Ishikawa (cell line): ENCODE results near the gene NEUROD4.

Source experiments
- CEBPB ChIP-seq: IDR thresholded peaks from 2 replicates; pipeline ENCODE4 v1.6.1; 2012
- CREB1 ChIP-seq: IDR thresholded peaks from 2 replicates; pipeline ENCODE4 v1.6.1; 2012; ENCODE audit warnings: low read depth
- EGR1 ChIP-seq: IDR thresholded peaks from 2 replicates; pipeline ENCODE4 v1.6.1; 2012
- EP300 ChIP-seq: IDR thresholded peaks from 2 replicates; pipeline ENCODE4 v1.6.1; 2012; ENCODE audit warnings: borderline replicate concordance
- FOXM1 ChIP-seq: IDR thresholded peaks from 2 replicates; pipeline ENCODE4 v1.6.1; 2012; ENCODE audit warnings: low read depth, borderline replicate concordance
- MAX ChIP-seq: IDR thresholded peaks from 2 replicates; pipeline ENCODE4 v1.6.1; 2012
- NFIC ChIP-seq: IDR thresholded peaks from 2 replicates; pipeline ENCODE4 v1.6.1; 2012
- RAD21 ChIP-seq: IDR thresholded peaks from 2 replicates; pipeline ENCODE4 v1.6.1; 2012; ENCODE audit warnings: low read depth
- TAF1 ChIP-seq: IDR thresholded peaks from 2 replicates; pipeline ENCODE4 v1.6.1; 2012; ENCODE audit warnings: low read depth, mild to moderate bottlenecking
- TCF12 ChIP-seq: IDR thresholded peaks from 2 replicates; pipeline ENCODE4 v1.6.1; 2012; ENCODE audit warnings: low read depth
- TEAD4 ChIP-seq: IDR thresholded peaks from 2 replicates; pipeline ENCODE4 v1.6.1; 2012
- YY1 ChIP-seq: IDR thresholded peaks from 2 replicates; pipeline ENCODE4 v1.6.1; 2012; ENCODE audit warnings: low read depth
- ZBTB7A ChIP-seq: IDR thresholded peaks from 2 replicates; pipeline ENCODE4 v1.6.1; 2012; ENCODE audit warnings: low read depth
- TF ChIP-seq, protein P1 (sequence below): IDR thresholded peaks from 2 replicates; pipeline ENCODE4 v1.6.1; 2012; ENCODE audit warnings: low read depth, mild to moderate bottlenecking
- TF ChIP-seq, protein P2 (sequence below): IDR thresholded peaks from 2 replicates; pipeline ENCODE4 v1.6.1; 2012

NEUROD4 gene

GRCh38 chr12:55039395-55040354 lies 19.9 kb downstream of the NEUROD4 start:
- TF ChIP-seq FOXM1 (no peak), RAD21 (no peak), NFIC (no peak), TEAD4 (no peak), ZBTB7A (no peak)
- TF ChIP-seq, protein P1, sequence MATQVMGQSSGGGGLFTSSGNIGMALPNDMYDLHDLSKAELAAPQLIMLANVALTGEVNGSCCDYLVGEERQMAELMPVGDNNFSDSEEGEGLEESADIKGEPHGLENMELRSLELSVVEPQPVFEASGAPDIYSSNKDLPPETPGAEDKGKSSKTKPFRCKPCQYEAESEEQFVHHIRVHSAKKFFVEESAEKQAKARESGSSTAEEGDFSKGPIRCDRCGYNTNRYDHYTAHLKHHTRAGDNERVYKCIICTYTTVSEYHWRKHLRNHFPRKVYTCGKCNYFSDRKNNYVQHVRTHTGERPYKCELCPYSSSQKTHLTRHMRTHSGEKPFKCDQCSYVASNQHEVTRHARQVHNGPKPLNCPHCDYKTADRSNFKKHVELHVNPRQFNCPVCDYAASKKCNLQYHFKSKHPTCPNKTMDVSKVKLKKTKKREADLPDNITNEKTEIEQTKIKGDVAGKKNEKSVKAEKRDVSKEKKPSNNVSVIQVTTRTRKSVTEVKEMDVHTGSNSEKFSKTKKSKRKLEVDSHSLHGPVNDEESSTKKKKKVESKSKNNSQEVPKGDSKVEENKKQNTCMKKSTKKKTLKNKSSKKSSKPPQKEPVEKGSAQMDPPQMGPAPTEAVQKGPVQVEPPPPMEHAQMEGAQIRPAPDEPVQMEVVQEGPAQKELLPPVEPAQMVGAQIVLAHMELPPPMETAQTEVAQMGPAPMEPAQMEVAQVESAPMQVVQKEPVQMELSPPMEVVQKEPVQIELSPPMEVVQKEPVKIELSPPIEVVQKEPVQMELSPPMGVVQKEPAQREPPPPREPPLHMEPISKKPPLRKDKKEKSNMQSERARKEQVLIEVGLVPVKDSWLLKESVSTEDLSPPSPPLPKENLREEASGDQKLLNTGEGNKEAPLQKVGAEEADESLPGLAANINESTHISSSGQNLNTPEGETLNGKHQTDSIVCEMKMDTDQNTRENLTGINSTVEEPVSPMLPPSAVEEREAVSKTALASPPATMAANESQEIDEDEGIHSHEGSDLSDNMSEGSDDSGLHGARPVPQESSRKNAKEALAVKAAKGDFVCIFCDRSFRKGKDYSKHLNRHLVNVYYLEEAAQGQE, result no peak
- TF ChIP-seq, protein P2, sequence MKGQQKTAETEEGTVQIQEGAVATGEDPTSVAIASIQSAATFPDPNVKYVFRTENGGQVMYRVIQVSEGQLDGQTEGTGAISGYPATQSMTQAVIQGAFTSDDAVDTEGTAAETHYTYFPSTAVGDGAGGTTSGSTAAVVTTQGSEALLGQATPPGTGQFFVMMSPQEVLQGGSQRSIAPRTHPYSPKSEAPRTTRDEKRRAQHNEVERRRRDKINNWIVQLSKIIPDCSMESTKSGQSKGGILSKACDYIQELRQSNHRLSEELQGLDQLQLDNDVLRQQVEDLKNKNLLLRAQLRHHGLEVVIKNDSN, result no peak

DNA sequence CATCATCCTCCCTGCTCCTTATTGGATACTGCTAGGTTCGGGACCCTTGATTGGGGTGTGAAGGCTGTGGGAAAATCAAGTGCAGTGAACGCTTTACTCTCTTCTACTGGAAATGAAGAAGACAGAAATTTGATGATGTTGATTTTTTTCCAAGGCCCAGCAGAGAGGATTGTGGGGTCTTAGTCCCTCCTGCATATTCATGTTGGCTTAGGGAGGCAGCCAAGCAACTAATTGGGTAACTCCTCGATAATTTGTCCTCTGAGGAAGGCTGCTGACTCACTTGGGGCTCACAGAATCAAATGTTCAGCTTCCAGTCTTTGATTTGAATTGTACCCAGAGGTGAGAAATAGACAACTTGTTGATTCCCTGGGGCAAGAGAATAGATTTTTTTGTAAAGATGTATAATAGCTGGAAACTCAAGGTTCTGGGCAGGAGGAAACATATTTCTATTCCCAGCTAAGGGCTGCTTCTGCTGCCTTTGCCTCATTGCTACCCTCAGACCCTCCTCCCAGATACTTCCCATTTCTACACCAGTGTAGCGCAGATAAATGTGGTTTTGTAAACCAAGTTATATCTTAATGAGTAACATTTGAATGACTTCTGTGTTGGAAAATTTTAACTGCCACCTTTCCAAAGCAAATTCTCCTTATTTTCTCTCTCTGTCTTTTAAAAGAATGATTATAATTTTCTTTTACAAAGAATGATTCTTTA lies 21.7 kb downstream of the NEUROD4 start:
- TF ChIP-seq TEAD4, result no peak
- TF ChIP-seq RAD21, result no peak
- no peak for TF ChIP-seq TAF1
- no peak for TF ChIP-seq ZBTB7A
- no peak for TF ChIP-seq YY1
- no peak for TF ChIP-seq CEBPB
- TF ChIP-seq FOXM1, result no peak
- TF ChIP-seq EP300, result no peak

DNA sequence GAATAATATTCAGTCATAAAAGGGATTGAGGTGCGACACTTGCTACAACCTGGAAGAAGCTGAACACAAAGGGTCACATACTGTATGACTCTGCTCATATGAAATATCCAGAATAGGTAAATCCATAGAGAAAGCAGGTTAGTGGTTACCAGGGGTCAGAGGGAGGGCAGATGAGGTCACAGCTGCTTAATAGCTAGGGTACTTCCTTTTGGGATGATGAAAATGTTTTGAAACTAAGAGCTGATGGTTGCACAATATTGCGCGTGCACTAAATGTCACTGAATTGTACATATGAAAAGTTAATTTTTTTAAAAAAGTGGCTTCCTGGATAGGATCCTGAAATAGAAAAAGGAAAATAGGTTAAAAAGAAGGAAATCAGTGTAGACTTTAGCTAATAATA lies 23.8 kb downstream of the NEUROD4 start:
- TF ChIP-seq YY1, result no peak
- TF ChIP-seq TEAD4, result no peak
- no peak for TF ChIP-seq CEBPB
- TF ChIP-seq FOXM1, result no peak
- no peak for TF ChIP-seq NFIC
- no peak for TF ChIP-seq TCF12
- TF ChIP-seq, protein P1, result no peak
- no peak for TF ChIP-seq RAD21
- TF ChIP-seq CREB1, result no peak
- no peak for TF ChIP-seq ZBTB7A
- TF ChIP-seq, protein P2, result no peak
- no peak for TF ChIP-seq EP300
- no peak for TF ChIP-seq EGR1
- TF ChIP-seq TAF1, result no peak
- no peak for TF ChIP-seq MAX

GRCh38 chr12:55044135-55044534 lies 24.4 kb downstream of the NEUROD4 start:
- TF ChIP-seq EP300 (no peak), YY1 (no peak), FOXM1 (no peak), TEAD4 (no peak), TAF1 (no peak), NFIC (no peak), EGR1 (no peak), TCF12 (no peak), RAD21 (no peak), CEBPB (no peak), ZBTB7A (no peak), CREB1 (no peak)

DNA sequence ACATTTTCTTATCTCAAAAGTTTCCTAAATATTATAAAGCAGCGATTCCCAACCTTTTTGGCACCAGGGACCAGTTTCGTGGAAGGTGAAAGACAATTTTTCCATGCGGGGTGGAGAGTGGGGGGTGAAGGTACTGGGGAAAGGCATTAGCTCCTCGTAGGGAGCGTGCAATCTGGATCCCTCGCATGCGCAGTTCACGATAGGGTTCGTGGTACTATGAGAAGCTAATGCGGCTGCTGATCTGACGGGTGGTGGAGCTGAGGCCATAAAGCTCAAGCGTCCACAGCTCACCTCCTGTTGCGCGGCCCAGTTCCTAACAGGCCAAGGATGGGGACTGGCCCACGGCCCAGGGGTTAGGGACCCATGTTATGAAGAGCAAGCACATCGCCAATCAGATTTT lies 29.9 kb downstream of the NEUROD4 start:
- TF ChIP-seq TAF1 (no peak), EGR1 (no peak), FOXM1 (no peak), TCF12 (no peak), NFIC (no peak), ZBTB7A (no peak), MAX (no peak), TEAD4 (no peak), YY1 (no peak), CREB1 (no peak), CEBPB (no peak)
